NCI-H345 (cell line): ENCODE results near the gene CFAP57.
"Not testable (repeated sequence)": the region's sequence is repeated elsewhere in the genome, so short reads cannot be mapped to it uniquely, and the experiment has no call there.

Source experiments
- DNase-seq: peaks from one replicate; lab custom pipeline; 2025; lab: John Stamatoyannopoulos, UW

CFAP57 gene

DNA sequence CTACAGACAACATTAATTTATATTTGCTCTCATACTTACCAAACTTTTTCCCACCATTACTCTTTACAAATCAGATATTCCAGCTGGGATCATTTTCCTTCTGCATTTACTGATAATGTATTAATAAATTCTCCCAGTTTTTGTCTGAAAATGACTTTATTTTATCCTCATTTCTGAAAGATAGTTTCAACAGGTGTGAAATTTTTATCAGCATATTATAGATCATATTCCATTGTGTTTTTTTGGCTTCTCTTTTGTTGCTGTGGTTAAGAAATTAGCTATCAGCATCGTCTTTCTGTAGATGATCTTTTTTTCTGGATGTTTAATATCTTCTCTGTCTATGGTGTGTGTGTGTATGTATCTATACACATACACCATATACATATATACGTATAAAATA, 2.7 kb downstream of the CFAP57 start:
- no peak for DNase-seq

DNA sequence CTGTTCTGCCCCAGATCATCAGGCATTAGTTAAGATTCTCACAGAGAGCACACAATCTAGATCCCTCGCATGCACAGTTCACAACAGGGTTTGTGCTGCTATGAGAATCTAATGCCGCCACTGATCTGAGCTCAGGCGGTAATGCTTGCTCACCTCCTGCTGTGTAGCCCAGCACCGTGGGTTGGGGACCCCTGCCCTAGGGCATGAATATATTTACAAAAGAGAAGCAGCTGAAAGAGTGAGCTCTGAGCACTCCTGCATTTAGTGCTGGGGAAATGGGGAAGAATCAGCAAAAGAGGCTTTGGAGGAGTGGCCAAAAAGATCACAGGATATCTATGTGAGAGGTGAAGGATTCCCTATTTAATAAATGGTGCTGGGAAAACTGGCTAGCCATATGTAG, 5.6 kb downstream of the CFAP57 start:
- DNase-seq, result no peak

DNA sequence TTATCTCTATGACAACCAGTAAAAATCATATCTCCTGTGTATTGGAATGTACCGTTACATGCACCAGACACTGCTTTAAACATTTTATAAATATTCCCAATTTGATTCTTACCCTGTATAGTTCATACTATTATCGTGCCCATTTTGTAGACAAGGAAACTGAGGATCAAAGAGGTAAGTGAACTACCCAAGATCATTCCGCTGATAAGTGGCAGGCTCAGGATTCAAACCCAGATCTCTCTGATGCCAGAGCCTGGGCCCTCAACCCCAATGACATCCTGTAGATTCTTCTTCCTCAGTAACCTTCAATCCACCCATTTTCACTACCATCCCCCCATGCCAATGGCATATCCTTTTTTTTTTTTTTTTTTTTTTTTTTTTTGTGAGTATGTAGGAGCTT, 12.3 kb downstream of the CFAP57 start:
- DNase-seq, result no peak

DNA sequence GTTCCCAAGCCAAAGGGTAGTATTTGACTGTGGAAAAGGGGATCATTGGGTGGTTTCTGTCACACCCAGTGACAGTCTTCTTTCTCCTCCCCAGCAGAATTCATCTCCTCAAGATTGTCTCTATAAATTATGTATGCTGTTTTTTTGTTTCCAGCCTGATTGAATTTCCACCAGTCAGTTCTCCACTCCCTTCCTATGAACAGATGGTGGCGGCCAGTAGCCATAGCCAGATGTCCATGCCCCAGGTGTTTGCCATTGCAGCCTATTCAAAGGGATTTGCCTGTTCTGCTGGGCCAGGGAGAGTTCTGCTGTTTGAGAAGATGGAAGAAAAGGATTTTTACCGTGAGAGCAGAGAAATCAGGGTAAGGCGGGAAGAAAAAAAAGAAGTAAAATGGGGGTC, 12.9 kb downstream of the CFAP57 start:
- DNase-seq, result no peak

DNA sequence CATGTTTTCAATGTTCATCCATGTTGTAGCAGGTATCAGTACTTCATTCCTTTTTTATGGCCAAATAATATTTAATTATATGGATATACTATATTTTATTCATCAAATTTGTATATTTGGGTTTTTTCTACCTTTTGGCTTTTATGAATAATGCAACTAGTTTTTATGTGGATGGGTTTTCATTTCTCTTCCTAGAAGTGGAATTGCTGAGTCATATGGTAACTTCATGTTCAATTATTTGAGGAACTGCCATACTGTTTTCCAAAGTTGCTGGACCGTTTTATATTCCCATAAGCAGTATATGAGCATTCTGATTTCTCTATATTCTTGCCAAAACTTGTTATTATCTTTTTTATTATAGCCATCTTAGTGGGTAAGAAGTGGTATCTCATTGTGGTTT, 16.0 kb downstream of the CFAP57 start:
- DNase-seq, result no peak

DNA sequence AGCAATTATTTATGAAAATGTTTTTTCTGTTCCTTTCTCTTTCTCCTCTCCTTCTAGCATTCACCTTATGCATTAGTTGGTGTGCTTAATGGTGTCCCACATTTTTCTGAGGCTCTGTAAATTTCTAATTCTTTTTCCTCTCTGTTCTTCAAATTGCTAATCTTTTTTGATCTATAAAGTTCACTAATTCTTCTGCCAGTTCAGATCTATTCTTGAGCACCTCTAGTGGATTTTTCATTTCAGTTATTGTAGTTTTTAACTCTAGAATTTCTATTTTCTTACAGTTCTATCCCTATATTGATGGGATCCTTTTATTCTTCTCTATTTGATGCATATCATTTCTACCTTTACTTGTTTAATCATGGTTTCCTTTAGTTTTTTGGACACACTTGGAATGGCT, 22.4 kb downstream of the CFAP57 start:
- no peak for DNase-seq

DNA sequence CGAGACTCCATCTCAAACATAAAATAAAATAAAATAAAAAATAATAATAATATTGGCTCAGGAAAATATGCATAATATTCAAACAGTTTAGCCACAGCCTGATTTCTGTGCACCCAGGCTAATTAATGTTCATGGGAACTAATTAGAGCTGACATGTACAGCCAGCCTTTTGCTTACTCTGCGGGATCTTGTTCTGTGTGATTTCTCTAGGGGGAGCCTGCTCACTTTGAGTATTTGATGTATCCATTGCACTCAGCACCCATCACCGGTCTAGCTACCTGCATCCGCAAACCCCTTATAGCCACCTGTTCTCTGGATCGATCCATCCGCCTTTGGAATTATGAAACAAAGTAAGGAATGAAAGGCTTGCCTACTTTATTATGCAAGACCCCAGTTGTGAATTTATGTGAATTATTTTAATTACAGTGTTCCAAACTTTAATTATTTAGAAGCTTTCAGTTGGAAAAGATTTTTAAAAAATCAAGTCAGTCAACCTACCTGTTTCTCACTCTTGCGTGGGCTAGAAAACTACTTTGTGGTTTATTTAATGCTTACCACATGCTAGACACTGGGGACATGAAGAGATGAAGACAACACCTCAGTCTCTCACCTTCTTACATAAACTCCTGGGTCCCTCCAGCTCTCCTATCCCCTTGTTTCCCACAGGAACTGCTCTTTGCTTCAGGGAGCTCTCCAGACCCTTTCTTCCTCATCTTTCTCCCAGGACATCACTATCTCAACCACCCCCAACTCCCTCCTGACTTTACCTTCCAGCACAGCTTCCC, 25.4 kb downstream of the CFAP57 start:
- peak; percentile 28 for DNase-seq

DNA sequence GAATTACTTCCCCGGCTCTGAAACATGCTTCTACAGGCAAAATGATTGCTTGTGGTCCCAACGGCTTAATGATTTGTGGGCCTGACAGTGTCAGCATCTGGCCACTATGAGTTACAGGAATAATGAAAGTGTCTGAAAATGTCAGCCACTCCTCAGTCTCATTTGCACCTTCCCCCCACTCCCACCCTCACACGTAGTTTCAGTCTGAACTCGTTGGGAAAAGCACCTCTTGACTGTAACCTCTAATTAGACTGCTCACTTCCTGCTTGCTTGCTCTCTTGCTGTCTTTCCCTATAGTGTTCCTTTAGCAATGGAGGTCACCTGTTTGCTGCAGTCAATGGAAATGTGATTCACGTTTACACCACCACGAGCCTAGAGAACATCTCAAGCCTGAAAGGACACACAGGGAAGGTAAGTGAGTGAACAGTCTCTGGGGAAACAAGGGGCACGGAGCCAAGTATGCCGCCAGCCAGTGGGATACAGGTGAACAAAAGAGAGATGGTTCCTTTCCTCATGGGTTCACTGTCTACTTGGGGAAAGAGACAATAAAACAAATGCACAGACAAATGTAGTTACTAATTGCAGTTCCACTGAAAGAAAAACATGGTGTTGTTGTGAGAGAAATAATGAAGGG, 27.1 kb downstream of the CFAP57 start:
- DNase-seq, result peak; percentile 95

DNA sequence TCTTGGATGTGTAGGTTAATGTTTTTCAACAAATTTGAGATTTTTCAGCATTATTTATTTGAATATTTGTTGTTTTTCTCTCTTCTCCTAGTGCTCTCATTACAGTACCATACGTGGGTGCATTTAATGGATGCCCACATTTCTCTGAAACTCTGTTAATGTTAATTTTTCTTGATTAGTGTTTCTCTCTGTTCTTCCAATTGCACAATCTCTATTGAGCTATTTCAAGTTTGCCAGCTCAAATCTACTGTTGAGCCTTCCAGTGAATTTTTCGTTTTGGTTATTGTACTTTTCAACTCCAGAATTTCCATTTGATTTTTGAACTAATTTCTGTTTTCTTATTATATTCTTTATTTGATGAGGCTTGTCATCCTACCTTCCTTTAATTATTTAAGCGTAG, 31.7 kb downstream of the CFAP57 start:
- DNase-seq, result no peak

DNA sequence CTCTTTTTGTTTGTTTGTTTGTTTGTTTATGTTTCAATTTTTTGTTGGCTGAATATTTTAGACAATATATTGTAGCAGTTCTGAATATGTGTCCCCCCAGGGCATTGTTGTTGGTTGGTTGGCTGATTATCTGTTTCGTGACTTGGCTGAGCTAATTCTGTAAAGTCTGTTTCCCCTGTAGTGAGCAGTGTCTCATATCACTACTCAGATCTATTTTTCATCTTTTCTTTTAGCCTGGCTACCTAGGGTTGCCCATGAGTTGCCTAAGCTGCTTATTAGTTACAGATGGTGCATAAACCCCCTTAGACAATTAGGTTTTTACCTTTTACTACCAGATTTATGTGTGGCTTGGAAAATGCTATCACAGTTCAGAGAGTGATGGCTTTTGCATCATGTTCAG, 32.3 kb downstream of the CFAP57 start:
- no peak for DNase-seq

DNA sequence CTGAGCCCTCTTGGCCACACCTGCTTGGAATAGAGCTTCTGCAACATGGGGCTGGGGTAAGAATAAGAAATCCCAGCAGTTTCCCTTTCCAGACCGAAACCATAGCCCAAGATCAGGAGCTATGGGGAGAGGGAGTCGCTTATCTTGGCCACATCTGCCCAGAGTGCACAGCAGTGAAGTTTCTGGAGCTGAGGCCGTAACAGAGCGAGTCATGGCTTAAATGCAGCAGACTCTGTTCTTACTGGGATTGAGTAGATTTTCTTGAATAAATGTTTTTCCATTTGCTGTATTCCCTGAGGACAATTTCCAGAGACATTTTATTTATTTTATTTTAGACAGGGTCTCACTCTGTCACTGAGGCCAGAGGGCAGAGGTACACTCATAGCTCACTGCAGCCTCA, 33.5 kb downstream of the CFAP57 start:
- DNase-seq, result no peak

DNA sequence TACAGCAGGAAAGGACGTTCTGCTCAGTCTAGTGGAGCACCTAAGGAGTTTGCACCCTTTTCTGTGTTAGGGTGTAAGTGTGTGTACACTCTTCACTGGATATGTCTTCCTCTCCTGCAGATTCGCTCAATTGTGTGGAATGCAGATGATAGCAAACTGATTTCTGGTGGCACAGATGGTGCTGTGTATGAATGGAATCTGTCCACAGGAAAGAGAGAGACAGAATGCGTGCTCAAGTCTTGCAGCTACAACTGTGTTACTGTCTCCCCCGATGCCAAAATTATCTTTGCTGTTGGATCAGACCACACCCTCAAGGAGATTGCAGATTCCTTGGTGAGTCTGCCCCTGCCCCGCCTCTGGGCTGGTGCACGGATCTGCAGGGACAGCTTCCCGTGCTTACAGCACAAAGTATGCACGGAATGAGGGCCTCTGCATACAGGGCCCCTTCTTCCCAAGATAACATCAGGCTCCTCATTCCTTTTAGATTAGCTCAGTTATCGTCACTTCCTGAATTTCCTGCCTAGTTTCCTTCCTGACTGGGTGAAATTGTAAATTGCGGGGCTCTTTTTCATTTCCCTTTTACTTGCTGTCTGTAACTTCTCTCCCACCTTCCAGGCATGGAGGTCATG, 34.6 kb downstream of the CFAP57 start:
- no peak for DNase-seq

DNA sequence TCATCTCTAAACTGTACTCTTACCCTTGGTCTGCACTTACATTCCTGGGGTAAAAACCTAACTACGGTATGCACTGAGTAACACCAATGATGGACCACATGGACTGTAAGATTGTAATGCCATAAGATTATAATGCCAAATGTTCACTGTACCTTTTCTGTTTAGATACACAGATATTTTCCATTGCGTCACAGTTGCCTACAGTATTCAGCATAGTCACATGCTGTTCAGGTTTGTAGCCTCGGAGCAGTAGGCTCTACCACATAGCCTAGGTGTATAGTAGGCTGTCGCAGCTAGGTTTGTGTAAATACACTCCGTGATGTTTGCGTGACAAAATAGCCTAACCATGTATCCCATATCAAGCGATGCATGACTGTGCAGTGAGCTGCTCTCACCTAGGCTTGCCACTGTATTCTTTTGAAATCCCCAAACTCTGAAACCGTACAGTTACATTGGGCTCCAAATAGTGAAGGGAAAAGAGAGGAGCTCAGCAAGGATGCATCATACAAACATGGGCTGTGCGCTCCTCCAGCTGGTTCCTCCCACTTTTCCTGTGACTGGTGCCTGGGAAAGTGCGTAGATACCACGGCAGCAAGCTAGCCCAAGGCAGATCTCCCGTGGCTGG, 35.2 kb downstream of the CFAP57 start:
- no peak for DNase-seq

DNA sequence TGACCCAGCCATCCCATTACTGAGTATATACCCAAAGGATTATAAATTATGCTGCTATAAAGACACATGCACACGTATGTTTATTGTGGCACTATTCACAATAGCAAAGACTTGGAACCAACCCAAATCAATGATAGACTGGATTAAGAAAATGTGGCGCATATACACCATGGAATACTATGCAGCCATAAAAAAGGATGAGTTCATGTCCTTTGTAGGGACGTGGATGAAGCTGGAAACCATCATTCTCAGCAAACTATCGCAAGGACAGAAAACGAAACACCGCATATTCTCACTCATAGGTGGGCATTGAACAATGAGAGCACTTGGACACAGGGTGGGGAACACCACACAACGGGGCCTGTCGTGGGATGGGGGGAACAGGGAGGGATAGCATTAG, 36.1 kb downstream of the CFAP57 start:
- DNase-seq, result not testable (repeated sequence)

DNA sequence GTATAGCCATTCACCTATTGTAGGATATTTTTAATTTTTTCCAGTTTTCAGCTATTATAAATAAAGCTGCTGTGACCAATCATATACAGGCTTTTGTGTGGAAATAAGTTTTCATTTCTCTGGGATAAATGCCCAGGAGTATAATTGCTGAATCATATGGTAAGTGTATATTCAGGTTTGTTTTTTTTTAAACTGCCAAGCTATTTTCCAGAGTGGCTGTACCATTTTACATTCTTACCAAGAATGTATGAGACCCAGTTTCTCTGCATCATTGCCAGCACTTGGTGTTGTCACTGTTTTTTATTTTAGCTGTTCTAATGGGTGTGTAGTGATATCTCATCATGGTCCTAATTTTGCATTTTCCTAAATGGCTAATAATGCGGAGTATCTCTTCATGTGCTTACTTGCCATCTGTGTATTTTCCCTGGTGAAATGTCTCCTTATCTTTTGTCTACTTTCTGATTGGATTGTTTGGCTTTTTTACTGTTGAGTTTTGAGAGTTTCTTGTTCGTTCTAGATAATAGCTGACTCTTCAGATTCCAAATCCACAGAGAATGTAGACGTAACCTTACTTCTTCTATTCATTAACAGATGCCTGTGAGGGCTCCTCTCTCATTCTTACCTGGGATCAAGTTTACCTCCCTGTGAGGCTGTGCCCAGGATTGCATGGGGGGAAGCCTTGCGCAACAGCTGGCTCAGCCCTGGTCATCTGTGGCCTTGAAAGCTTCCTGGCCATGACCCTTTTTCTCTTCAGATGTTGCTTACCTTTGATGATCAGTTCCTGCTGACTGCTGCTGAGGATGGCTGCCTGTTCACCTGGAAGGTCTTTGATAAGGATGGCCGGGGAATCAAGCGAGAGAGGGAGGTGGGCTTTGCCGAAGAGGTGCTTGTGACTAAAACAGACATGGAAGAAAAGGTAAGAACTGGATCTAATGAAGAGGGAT, 42.6 kb downstream of the CFAP57 start:
- DNase-seq, result no peak

DNA sequence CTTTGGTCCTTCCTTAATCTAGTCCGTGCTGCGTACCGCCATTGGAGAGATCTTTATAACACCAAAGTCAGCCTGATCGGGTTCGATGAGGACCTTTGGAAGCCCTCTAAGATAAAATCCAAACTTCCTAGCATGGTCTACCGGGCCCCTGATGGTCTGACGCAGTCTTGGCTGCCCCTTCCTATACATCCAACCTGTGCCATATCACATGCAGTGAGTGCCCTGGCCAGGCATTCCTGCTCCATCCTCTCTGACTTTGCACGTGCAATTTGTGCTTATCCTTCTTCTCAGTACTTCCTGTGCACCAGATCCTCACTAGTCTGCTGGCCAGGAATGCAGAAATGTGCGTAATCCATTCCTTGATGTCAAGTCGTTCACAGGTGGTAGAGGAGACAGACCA, 45.6 kb downstream of the CFAP57 start:
- no peak for DNase-seq

DNA sequence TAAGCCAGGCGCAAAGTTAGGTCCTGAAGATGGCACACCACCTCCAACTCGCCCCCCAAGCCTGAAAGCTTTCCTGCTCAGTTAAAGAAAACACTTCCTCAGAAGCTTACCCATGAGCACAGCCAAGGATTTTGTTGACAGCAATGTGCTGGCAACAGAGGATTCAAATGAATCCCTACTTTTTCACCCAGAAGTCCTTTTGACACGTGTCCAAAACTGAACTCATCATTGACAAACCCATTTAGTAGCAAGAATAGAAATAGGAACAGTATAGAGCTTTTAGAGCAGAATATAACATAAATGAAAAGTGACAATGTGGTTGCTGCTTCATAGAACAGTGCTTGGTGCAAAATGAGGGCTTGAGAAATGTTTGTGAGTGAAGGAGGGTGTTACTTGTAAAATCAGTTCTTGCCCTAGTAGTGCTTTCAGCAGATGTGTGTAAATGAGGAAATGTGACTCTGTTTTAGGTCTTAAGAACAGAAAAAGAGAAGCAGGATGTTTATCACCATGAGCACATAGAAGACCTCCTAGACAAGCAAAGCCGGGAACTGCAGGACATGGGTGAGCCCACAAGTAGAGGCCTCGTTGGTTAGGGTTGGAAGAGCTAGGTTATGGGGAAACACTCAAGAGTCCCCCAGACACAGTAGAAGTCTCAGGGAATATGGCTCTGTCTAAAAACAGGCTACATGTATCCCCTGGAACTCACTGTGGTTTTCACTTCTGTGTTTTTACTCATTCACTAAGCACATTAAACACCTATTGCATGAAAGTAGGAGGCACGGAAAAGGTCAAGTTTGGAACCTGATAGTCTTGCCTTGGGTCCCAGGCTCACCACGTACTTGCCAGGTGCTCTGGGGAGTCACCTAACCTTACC, 49.0 kb downstream of the CFAP57 start:
- no peak for DNase-seq

DNA sequence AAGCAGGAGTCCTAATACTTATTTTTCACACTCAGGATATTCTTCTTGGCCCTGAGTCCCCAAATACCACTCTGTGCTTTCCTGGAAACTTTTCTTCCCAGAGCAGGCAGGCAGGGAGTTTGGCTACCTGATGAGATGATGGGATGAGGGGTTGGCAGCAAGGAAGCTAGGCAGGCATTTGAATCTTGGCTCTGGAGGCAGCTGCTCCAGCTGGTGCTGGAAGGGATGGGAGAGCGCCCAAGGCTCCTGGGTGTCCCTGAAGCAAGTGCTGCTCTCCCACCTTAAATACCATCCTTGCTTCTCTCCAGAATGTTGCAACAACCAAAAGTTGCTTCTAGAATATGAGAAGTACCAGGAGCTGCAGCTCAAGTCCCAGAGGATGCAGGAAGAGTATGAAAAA, 49.7 kb downstream of the CFAP57 start:
- DNase-seq, result no peak

DNA sequence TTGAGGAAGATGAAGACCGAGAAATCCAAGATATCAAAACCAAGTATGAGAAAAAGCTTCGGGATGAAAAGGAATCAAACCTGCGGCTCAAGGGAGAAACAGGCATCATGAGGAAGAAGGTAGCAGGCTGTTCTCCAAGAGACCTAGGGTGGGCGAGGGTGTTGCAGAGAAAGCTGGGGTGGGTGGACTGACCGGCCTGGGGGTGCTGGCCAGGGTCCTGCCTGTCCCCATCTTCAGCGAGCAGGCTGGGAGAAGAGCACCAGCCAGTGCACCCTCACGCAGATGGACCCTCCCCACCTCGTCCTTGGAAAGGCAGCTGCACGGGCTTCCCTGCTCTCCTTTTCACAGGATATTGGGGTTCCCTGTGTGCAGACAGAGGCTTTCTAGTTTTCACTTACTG, 50.7 kb downstream of the CFAP57 start:
- no peak for DNase-seq

DNA sequence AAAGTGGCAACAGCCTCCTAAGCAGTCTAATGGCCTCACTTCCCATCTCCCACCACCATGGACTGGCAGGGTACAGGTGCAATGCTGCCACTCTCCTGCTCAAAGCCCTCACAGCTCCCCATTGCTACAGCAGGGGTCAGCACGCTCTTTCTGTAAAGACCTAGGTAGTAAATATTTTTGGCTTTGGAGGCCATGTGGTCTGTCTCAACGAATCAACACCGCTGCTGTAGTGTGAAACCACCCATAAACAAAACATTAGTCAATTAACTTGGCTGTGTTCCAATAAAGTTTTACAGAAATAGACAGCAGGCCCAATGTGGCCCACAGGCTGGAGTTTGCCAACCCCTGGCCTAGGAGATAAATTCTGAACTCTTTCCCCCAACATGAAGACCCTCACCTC, 53.0 kb downstream of the CFAP57 start:
- DNase-seq, result no peak
